GM12891 (cell line): ENCODE results near the gene DRC3. TPM values are rescaled to one million over a fixed set of nuclear protein-coding genes. Genes with fewer than 3 reads are reported as not detected.
A peak's percentile ranks its signal among the peaks of the same experiment; 100 is the strongest.

Experiments
- DNase-seq: peaks from one replicate; pipeline ENCODE4 v3.0.0; 2011; ENCODE audit warnings: low spot score; ENCODE audit not compliant: insufficient read length
- FAIRE-seq: peaks from 2 replicates; lab custom pipeline; 2011; peaks lifted over from hg19 to GRCh38; lab: Jason Lieb, UNC
- PAX5 ChIP-seq: IDR thresholded peaks from 2 replicates; pipeline ENCODE4 v1.6.1; 2011; ENCODE audit warnings: low read length, moderate library complexity, mild to moderate bottlenecking; ENCODE audit not compliant: insufficient read depth, severe bottlenecking
- POLR2A ChIP-seq: IDR thresholded peaks from 2 replicates; pipeline ENCODE4 v1.6.1; 2011; ENCODE audit warnings: low read depth, low read length, control low read depth
- POLR2AphosphoS5 ChIP-seq: IDR thresholded peaks from 2 replicates; pipeline ENCODE4 v1.6.1; 2011; ENCODE audit warnings: low read depth, low read length, control low read depth
- POU2F2 ChIP-seq: IDR thresholded peaks from 2 replicates; pipeline ENCODE4 v1.6.1; 2011; ENCODE audit warnings: low read depth, mild to moderate bottlenecking, control low read depth, low read length, moderate library complexity
- SPI1 ChIP-seq: IDR thresholded peaks from 2 replicates; pipeline ENCODE4 v1.6.1; 2011; ENCODE audit warnings: low read depth, low read length, control low read depth
- TAF1 ChIP-seq: IDR thresholded peaks from 2 replicates; pipeline ENCODE4 v1.6.1; 2011; ENCODE audit warnings: low read depth, low read length, control low read depth
- polyA plus RNA-seq: library from polyadenylated mRNA; unstranded; fragments of >200 nt; gene quantifications from one replicate; pipeline ENCODE4 v1.2.1, GENCODE V29; 2012; ENCODE audit warnings: low read depth, missing spikeins, inconsistent platforms; ENCODE audit not compliant: missing spikeins

Gene DRC3, protein sequence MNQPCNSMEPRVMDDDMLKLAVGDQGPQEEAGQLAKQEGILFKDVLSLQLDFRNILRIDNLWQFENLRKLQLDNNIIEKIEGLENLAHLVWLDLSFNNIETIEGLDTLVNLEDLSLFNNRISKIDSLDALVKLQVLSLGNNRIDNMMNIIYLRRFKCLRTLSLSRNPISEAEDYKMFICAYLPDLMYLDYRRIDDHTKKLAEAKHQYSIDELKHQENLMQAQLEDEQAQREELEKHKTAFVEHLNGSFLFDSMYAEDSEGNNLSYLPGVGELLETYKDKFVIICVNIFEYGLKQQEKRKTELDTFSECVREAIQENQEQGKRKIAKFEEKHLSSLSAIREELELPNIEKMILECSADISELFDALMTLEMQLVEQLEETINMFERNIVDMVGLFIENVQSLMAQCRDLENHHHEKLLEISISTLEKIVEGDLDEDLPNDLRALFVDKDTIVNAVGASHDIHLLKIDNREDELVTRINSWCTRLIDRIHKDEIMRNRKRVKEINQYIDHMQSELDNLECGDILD
- polyA plus RNA-seq, result 0.62 TPM

DNA sequence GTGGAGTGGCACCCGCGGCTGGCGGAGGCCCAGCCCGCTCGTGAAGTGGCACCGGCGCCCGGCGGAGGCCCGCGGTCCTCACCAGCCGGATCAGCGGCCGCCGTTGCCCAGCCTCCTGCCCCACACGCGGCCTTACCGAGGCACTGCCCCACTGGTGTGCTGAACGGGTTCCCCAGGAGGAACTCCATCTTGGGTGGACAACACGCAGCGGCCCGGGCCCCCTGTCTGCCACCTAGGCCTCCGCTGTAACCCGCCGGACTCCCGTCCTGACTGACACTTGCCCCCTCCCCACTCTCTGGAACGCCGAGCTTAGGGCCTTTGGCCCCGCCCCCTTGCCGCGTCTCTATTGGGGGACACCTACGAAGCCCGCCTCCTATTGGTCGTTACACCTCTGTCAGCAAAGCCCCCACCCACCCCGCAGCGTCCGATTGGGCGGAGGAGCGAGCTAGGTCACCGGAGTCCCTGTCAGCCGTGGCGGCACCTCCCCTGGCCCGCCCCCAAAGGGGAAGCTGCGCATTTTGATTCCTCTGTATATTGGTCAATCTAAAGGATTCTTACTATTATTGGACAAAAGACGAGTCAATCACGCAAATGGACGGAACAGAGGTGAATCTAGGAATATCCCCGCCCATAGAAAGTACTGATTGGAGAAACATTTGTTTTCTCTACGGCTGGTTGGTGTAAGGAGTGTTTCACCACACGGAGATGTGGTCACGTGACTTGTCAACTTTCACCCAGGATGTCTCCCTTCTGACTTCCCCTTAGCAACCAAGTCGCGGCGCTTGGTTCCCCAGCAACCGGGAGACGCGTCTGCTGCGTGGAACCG, at the start of gene DRC3, which contains the start of gene TOM1L2:
DRC3 (plus strand) TSS at position 737 of the 826 bp plus-strand sequence. CDS start 4,737 bp downstream, outside the sequence.
TOM1L2 (minus strand) TSS at position 275 of the 826 bp plus-strand sequence; CDS start at position 188, 87 bp downstream.
- FAIRE-seq, result peak; percentile 100
- peak; percentile 97 for DNase-seq
- TF ChIP-seq PAX5 (no peak), SPI1 (peak; percentile 73), POLR2A (peak; percentile 50; the same call in 1 of the 2 replicates), POLR2AphosphoS5 (0 out of 2 replicates have a peak, but pooled peaks have one; percentile 34), POU2F2 (peak; percentile 34; the same call in 1 of the 2 replicates), TAF1 (peak; percentile 45; the same call in 1 of the 2 replicates)

DNA sequence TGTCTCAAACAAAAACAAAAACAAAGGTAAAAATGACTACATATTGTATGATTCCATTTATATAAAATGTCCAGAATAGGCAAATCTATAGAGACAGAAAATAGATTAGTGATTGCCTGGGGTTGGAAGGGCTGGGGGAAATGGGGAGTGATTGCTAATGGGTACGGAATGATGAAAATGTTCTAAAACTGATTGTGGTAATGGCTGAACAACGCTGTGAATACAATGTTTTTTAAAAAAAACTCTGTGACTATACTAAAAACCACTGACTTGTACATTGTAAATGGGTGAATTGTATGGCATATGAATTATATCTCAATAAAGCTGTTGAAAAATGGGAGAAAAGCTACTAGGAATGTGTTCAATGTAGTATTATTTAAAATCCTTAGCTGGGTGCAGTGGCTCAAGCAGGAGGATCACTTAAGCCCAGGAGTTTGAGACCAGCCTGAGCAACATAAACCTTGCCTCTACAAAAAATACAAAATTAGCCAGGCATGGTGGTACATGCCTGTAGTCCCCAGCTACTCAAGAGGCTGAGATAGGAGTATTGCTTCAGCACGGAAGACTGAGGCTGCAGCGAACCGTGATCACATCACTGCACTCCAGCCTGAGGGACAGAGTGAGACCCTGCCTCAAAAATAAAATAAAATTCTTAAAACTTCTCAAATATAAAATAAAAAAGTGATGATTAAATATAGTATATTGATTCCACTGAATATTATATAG, 48.4 kb upstream of the DRC3 start:
- TF ChIP-seq TAF1, result no peak
- no peak for TF ChIP-seq POLR2A
- no peak for TF ChIP-seq POLR2AphosphoS5
- no peak for TF ChIP-seq POU2F2
- no peak for TF ChIP-seq SPI1
- no peak for TF ChIP-seq PAX5
- no peak for FAIRE-seq
- no peak for DNase-seq

DNA sequence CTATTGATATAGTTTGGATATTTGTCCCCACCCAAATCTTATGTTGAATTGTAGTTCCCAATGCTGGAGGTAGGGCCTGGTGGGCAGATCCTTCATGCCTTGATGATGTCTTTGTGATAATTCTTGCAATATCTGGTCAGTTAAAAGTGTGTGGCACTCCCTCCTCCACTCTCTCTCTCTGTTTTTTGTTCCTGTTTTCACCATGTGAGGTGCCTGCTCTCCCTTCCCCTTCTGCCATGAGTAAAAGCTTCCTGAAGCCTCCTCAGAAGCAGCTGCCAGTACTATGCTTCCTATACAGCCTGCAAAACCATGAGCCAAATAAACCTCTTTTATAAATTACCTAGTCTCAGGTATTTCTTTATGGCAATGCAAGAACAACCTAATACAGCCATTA, 47.8 kb upstream of the DRC3 start:
- DNase-seq, result no peak
- no peak for TF ChIP-seq POLR2AphosphoS5
- TF ChIP-seq POLR2A, result no peak
- no peak for TF ChIP-seq TAF1
- no peak for TF ChIP-seq SPI1
- no peak for TF ChIP-seq POU2F2
- no peak for TF ChIP-seq PAX5
- no peak for FAIRE-seq

DNA sequence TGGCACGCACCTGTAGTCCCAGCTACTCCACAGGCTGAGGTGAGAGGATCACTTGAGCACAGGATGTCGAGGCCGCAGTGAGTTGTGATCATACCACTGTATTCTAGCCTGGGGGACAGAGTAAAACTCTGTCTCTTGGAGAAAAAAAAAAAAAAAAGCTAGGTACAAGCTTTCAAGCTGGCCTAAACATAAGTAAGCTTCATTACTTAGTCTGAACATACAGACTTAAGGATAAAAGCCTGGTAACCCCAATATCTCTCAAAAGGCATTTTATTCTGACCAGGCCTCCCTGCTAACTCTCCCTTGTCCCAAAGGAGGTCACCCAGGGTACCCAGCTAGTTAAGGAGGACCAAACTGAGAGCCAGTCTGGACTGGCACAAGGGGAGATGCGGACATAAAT, 46.6 kb upstream of the DRC3 start:
- TF ChIP-seq POLR2AphosphoS5 (no peak), SPI1 (no peak), TAF1 (no peak), PAX5 (no peak), POLR2A (no peak), POU2F2 (no peak)
- DNase-seq (no peak), FAIRE-seq (no peak)

DNA sequence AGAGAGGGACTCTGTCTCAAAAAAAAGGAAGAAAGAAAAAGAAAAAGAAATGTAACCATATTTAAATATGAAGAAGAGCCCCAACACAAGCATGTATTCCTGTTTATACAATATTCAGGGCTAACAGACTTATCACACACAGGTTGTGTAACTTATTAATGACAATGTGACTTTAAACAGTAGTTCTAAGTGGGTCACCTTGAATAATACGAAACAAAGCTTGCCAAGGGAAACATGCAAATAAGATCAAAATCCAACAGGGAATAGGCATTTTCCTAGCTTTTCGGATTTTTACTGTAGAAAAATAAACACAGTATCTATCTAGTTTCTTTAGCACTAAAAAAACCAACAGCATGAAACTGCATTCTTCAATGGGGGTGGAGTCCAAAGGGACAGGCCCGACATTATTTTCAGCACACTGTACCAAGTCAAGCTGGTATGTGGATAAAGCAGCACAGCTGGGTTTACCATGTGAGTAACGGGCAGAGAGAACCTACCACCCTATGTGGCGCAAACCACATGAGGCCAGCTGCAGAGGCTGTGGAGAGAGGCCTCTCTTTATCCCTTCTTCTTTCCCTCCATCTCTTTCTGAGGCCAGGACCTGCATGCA, 45.7 kb upstream of the DRC3 start:
- TF ChIP-seq POLR2AphosphoS5, result no peak
- no peak for TF ChIP-seq TAF1
- TF ChIP-seq POU2F2, result no peak
- TF ChIP-seq POLR2A, result no peak
- no peak for TF ChIP-seq PAX5
- no peak for TF ChIP-seq SPI1
- FAIRE-seq (no peak), DNase-seq (no peak)

DNA sequence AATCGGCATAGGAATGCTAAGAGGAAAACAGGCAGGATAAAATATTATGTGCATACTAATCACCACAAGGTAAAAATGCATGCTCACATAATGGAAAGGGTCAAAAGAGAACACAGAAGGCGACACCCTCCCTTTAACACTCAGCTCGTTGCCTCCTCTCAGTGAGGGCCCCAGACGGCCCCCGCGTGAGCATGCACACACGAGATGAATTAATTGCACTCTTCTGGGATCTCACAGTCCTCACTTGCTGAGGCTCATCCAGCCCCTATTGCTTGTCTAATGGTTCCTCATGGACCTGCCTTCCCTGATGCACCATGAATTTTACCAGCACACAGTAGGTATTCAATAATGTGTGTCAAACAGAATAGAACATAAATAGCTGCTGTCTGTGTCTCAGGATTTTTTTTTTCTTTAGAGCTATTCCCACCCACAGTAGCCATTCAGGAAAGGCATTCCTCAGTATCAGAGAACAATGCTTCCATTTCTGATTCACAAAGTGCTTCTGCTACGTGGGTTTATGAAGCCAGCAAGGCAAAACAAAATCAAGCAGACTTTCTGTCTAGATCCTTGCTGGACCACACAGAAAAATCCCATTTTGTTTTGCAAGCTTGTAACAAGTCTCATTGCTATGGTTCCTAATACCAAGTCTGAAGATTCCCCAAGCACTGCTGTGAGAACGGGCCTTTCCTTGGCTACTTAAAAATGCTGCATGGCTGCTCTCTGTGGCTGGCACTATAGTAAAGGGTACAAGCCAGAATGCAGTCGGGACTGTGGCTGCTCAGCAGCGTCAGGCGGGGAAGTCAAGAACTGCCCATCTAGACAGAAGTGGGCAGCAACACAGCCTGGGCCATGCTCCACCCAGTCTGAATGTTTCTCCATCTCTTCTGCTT, 44.0 kb upstream of the DRC3 start:
- DNase-seq (no peak), FAIRE-seq (no peak)
- TF ChIP-seq SPI1 (no peak), PAX5 (no peak), POU2F2 (no peak), TAF1 (no peak), POLR2AphosphoS5 (no peak), POLR2A (no peak)

DNA sequence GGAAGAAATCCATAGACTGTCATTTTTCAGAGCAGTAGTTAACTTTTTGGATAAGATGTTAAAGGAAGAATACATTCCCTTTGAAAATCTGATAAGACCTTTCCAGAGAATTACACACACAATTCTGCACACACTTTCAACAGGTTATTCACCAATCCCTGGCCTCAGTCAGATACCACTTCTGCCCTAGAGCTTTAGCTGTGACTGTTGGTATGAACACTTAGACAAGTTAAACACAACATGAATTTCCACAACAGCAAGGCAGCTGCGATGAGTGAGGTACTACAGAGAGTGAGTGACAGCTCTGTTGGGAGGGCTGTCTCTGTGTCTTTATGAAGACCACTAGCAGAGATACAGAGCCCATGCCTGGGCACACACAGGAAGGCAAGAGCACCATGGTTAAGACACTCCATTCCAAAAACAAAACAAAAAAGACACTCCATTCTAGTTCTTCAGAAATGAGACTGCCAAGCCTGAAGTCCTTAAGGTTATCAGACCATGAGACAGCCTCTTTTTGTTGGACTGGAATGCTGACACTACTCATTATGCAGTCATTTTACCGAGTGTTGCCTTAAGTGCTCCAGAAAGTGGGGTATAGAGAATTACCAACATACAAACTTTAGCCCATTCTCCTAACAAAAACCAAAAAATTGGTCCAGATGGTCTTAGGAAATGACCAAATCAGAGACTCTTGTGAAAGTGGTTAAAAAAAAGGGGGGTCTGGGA, 42.8 kb upstream of the DRC3 start:
- no peak for DNase-seq
- FAIRE-seq, result no peak
- TF ChIP-seq PAX5 (no peak), POLR2AphosphoS5 (no peak), TAF1 (no peak), POU2F2 (no peak), SPI1 (no peak), POLR2A (no peak)
